ENCODE results near the gene ERC1.
A peak's percentile ranks its signal among the peaks of the same experiment; 100 is the strongest.

The ERC1 gene

DNA sequence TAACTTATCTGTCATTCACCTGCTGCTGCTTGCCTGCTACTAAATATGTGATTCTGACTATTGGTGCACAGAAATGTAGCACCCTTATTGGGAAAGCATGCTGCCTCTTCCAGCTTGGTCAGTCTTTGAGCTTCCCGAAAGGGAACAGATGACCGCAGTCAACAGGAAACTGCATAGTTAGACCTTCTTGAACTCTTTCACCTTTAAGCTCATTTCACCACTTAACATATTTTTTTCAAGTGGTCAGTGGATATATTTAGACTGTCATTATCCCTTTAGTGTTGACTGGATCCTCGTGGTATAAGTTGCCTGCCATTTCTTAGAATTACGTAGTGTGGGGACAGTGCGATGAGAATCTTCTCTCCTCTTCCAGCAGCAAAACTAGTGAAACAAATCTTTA is 378.4 kb downstream of the ERC1 start:
- TF ChIP-seq ZNF114 (tag by site-specific recombination; IDR thresholded peaks at IDR 0.05), result no peak
- TF ChIP-seq ZNF747 (tag by site-specific recombination; IDR thresholded peaks at IDR 0.05), result no peak
- TF ChIP-seq ZNF600 (tag by site-specific recombination; IDR thresholded peaks at IDR 0.05), result no peak
- TF ChIP-seq, protein P1, sequence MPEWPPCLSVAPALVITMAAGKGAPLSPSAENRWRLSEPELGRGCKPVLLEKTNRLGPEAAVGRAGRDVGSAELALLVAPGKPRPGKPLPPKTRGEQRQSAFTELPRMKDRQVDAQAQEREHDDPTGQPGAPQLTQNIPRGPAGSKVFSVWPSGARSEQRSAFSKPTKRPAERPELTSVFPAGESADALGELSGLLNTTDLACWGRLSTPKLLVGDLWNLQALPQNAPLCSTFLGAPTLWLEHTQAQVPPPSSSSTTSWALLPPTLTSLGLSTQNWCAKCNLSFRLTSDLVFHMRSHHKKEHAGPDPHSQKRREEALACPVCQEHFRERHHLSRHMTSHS (tag by site-specific recombination; IDR thresholded peaks at IDR 0.05), result no peak
- TF ChIP-seq SP3 (tag by site-specific recombination; IDR thresholded peaks at IDR 0.05), result no peak
- TF ChIP-seq, protein P2, sequence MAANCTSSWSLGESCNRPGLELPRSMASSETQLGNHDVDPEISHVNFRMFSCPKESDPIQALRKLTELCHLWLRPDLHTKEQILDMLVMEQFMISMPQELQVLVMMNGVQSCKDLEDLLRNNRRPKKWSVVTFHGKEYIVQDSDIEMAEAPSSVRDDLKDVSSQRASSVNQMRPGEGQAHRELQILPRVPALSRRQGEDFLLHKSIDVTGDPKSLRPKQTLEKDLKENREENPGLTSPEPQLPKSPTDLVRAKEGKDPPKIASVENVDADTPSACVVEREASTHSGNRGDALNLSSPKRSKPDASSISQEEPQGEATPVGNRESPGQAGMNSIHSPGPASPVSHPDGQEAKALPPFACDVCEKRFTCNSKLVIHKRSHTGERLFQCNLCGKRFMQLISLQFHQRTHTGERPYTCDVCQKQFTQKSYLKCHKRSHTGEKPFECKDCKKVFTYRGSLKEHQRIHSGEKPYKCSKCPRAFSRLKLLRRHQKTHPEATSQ (tag by site-specific recombination; IDR thresholded peaks at IDR 0.05), result no peak
- TF ChIP-seq, protein P3, sequence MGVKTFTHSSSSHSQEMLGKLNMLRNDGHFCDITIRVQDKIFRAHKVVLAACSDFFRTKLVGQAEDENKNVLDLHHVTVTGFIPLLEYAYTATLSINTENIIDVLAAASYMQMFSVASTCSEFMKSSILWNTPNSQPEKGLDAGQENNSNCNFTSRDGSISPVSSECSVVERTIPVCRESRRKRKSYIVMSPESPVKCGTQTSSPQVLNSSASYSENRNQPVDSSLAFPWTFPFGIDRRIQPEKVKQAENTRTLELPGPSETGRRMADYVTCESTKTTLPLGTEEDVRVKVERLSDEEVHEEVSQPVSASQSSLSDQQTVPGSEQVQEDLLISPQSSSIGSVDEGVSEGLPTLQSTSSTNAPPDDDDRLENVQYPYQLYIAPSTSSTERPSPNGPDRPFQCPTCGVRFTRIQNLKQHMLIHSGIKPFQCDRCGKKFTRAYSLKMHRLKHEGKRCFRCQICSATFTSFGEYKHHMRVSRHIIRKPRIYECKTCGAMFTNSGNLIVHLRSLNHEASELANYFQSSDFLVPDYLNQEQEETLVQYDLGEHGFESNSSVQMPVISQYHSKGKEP (tag by site-specific recombination; IDR thresholded peaks at IDR 0.05), result no peak
- no peak for TF ChIP-seq KLF9 (tag by site-specific recombination; IDR thresholded peaks at IDR 0.05; ENCODE audit: low read depth)
- no peak for TF ChIP-seq ZBTB20 (tag by site-specific recombination; IDR thresholded peaks at IDR 0.05)
- no peak for TF ChIP-seq ZFP37 (tag by site-specific recombination; IDR thresholded peaks at IDR 0.05)
- no peak for TF ChIP-seq HOXD13 (CRISPR knock-in tag; IDR thresholded peaks at IDR 0.05; ENCODE audit: borderline replicate concordance)
- no peak for TF ChIP-seq ZFP41 (tag by site-specific recombination; IDR thresholded peaks at IDR 0.05; ENCODE audit: borderline replicate concordance)
- TF ChIP-seq, protein P4, sequence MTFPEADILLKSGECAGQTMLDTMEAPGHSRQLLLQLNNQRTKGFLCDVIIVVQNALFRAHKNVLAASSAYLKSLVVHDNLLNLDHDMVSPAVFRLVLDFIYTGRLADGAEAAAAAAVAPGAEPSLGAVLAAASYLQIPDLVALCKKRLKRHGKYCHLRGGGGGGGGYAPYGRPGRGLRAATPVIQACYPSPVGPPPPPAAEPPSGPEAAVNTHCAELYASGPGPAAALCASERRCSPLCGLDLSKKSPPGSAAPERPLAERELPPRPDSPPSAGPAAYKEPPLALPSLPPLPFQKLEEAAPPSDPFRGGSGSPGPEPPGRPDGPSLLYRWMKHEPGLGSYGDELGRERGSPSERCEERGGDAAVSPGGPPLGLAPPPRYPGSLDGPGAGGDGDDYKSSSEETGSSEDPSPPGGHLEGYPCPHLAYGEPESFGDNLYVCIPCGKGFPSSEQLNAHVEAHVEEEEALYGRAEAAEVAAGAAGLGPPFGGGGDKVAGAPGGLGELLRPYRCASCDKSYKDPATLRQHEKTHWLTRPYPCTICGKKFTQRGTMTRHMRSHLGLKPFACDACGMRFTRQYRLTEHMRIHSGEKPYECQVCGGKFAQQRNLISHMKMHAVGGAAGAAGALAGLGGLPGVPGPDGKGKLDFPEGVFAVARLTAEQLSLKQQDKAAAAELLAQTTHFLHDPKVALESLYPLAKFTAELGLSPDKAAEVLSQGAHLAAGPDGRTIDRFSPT (tag by site-specific recombination; IDR thresholded peaks at IDR 0.05), result no peak
- TF ChIP-seq HOXC10 (CRISPR knock-in tag; IDR thresholded peaks at IDR 0.05), result no peak
- no peak for TF ChIP-seq FEZF1 (tag by site-specific recombination; IDR thresholded peaks at IDR 0.05)
- TF ChIP-seq ZNF830 (tag by site-specific recombination; IDR thresholded peaks at IDR 0.05; ENCODE audit: low read depth), result no peak
- TF ChIP-seq ZNF138 (tag by site-specific recombination; IDR thresholded peaks at IDR 0.05; ENCODE audit: borderline replicate concordance), result no peak
- TF ChIP-seq ZNF335 (tag by site-specific recombination; conservative IDR thresholded peaks at IDR 0.05), result no peak
- TF ChIP-seq ZNF24 (tag by site-specific recombination; IDR thresholded peaks at IDR 0.05), result no peak
- Histone ChIP-seq H3K9me3 (ENCODE audit: control insufficient read depth, insufficient read depth, low read depth, low read length) (no peaks in the 10 kb centered on the region), H3K27ac (ENCODE audit: extremely low read depth, low read depth, low read length) (no peak overlapping the region), H3K36me3 (ENCODE audit: control insufficient read depth in 2 of 2, insufficient read depth in 1 of 2, low read length in 2 of 2) (peaks cover 0 to 3% of the 10 kb centered on the region in 2 experiments; a peak in 1 of 3 replicates), H3K4me3 (ENCODE audit: low read depth, low read length) (no peak overlapping the region), H3K4me1 (ENCODE audit: control insufficient read depth, insufficient read depth, low read length) (peaks cover 4% of the 10 kb centered on the region; the same call in 1 of the 2 replicates)
- CTCF ChIA-PET, result interaction anchor here (1.9 kb wide), 1 partner anchor 252 kb away, joined by 3 read pairs; no protein-coding TSS in a partner anchor
- POLR2A ChIA-PET, result no interaction called here

DNA sequence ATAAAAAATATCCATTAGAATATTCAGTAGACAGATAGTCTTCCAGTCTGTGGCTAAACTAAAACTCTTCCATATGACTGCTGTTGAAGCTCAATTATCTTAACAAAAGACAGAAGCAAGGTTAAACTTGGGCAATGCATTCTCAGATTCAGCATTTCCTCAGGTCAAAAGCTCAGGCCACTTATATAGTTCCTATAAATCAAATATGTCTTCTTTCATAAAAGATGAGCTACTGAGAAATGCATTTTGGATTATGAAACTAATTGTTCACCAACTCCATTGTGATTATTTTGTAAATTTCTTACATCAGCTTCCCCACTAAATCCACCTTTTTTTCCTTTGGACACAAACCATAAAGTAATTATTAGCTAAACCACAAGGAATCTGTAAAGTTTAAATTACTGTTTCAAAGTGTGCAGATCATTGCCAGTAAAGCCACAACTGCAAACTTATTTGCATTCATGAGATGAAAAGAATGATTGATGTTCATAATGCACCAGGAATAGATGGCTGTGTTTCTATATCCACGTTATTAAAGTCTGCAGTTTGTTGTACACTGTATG is 379.0 kb downstream of the ERC1 start:
- ChIA-PET POLR2A (no interaction called here), CTCF (interaction anchor here (1.9 kb wide), 1 partner anchor 252 kb away, joined by 3 read pairs; no protein-coding TSS in a partner anchor)
- peaks cover 0 to 5% of the 10 kb centered on the region in 2 experiments; a peak in 1 of 3 replicates for H3K36me3 ChIP-seq (ENCODE audit: control insufficient read depth in 2 of 2, insufficient read depth in 1 of 2, low read length in 2 of 2)
- TF ChIP-seq, protein P5, sequence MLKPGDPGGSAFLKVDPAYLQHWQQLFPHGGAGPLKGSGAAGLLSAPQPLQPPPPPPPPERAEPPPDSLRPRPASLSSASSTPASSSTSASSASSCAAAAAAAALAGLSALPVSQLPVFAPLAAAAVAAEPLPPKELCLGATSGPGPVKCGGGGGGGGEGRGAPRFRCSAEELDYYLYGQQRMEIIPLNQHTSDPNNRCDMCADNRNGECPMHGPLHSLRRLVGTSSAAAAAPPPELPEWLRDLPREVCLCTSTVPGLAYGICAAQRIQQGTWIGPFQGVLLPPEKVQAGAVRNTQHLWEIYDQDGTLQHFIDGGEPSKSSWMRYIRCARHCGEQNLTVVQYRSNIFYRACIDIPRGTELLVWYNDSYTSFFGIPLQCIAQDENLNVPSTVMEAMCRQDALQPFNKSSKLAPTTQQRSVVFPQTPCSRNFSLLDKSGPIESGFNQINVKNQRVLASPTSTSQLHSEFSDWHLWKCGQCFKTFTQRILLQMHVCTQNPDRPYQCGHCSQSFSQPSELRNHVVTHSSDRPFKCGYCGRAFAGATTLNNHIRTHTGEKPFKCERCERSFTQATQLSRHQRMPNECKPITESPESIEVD (tag by site-specific recombination; IDR thresholded peaks at IDR 0.05), result 0 out of 2 replicates have a peak, but pooled peaks have one; percentile 12
- TF ChIP-seq, protein P6, sequence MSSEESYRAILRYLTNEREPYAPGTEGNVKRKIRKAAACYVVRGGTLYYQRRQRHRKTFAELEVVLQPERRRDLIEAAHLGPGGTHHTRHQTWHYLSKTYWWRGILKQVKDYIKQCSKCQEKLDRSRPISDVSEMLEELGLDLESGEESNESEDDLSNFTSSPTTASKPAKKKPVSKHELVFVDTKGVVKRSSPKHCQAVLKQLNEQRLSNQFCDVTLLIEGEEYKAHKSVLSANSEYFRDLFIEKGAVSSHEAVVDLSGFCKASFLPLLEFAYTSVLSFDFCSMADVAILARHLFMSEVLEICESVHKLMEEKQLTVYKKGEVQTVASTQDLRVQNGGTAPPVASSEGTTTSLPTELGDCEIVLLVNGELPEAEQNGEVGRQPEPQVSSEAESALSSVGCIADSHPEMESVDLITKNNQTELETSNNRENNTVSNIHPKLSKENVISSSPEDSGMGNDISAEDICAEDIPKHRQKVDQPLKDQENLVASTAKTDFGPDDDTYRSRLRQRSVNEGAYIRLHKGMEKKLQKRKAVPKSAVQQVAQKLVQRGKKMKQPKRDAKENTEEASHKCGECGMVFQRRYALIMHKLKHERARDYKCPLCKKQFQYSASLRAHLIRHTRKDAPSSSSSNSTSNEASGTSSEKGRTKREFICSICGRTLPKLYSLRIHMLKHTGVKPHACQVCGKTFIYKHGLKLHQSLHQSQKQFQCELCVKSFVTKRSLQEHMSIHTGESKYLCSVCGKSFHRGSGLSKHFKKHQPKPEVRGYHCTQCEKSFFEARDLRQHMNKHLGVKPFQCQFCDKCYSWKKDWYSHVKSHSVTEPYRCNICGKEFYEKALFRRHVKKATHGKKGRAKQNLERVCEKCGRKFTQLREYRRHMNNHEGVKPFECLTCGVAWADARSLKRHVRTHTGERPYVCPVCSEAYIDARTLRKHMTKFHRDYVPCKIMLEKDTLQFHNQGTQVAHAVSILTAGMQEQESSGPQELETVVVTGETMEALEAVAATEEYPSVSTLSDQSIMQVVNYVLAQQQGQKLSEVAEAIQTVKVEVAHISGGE (tag by site-specific recombination; conservative IDR thresholded peaks at IDR 0.05; ENCODE audit: low read depth), result no peak
- peaks cover 4% of the 10 kb centered on the region; the same call in 1 of the 2 replicates for H3K4me1 ChIP-seq (ENCODE audit: control insufficient read depth, insufficient read depth, low read length)
- H3K4me3 ChIP-seq (ENCODE audit: low read depth, low read length), result no peak overlapping the region
- H3K9me3 ChIP-seq (ENCODE audit: control insufficient read depth, insufficient read depth, low read depth, low read length), result no peaks in the 10 kb centered on the region
- no peak overlapping the region for H3K27ac ChIP-seq (ENCODE audit: extremely low read depth, low read depth, low read length)
